Measurements from ENCODE around the gene HOXD4. TPM values are rescaled to one million over a fixed set of nuclear protein-coding genes. Genes with fewer than 3 reads are reported as not detected.

The HOXD4 gene
- total RNA-seq, 1 experiment from 2014 or later, result 1.2 TPM

DNA sequence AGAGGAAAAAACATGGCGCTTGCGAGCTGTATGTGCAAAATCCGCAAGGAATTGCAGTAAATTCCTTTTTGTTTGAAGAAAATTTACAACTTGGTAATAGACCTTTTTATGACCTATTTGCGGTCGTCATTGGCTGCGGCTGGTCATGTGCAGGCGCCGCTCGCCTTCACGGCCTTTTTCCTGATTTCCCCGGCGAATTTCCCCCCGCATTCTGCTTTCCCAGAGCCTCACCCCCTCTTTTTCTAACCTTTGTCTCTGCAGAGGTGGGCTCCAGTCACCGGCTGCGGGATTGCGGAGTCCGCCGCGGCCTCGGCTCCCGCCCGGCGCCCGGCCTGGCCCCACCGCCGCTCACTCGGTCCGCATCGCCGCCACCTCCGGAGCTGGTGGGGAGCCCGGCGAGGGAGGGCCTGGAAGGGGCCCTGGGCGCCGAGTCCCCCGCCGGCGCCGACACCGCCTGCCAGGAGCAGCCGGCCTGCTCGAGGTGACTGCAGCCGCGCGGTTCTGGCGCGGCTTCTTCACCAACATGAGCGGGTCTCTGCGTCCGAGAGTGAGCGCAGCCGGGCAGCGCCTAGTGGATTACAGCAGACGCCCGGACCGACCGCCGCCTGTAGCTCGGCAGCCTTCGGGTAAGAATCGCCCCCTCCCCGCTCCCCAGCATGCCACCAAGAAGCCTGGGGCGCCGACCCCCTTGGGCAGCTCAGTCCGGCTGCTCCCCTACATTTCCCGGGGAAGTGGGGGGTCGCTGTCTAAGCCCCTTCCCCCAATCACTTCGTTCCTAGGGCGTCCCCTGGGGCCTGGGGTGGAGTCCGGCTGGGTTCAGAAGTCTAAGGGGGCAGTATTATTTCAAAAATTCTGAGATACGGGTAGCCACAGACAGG, 14.7 kb upstream of the HOXD4 start:
- Histone ChIP-seq H3K9me3 (no peaks in the 10 kb centered on the region), H3K4me1 (peaks cover 14% of the 10 kb centered on the region; the same call in 1 of the 2 replicates), H3K4me3 (ENCODE audit: low read depth, low read length) (peak overlapping the region; percentile 52), H3K27me3 (replicated peaks; ENCODE audit: control insufficient read depth, insufficient read depth, low read length) (peaks cover 4% of the 10 kb centered on the region), H3K36me3 (ENCODE audit: control insufficient read depth, insufficient read depth, low read length) (no peaks in the 10 kb centered on the region)
- peaks cover 13% of the 10 kb centered on the region for H3K4me1 Mint-ChIP-seq (ENCODE audit: low read depth, unreplicated experiment)
- H3K9me3 Mint-ChIP-seq (ENCODE audit: unreplicated experiment), result no peaks in the 10 kb centered on the region
- no peaks in the 10 kb centered on the region for H3K36me3 Mint-ChIP-seq (ENCODE audit: insufficient read depth, unreplicated experiment)
- DNase-seq, result peak; percentile 52 to 53
- TF ChIP-seq CTCF (IDR thresholded peaks at IDR 0.05; ENCODE audit: insufficient read depth in 1 of 2, low read depth in 1 of 2, low read length in 1 of 2, severe bottlenecking in 1 of 2, unreplicated experiment in 1 of 2), result no peak
- BruUV-seq (replicated peaks), result no TSS peak
- POLR2A ChIA-PET, result no interaction called here
- CTCF ChIA-PET, result interaction anchor here (0.5 to 1.0 kb wide), 2 partner anchors 9 to 318 kb away, joined by 3 to 5 read pairs; no protein-coding TSS in a partner anchor
- intact Hi-C loops (cut with micrococcal nuclease; ENCODE audit: unreplicated experiment), result loop anchor here (5.0 kb wide), 1 partner anchor 51 kb away; the partner anchor contains the start of gene HOXD1
- peak overlapping the region; percentile 76 for H3K4me3 Mint-ChIP-seq (ENCODE audit: unreplicated experiment)
- peaks cover 49% of the 10 kb centered on the region for H3K27me3 Mint-ChIP-seq (ENCODE audit: insufficient read depth, unreplicated experiment)
- H3K27ac Mint-ChIP-seq (ENCODE audit: unreplicated experiment), result no peak overlapping the region

- intact Hi-C loops (cut with micrococcal nuclease; ENCODE audit: unreplicated experiment), result loop anchor here (5.0 kb wide), 1 partner anchor 50 kb away; the partner anchor contains the start of gene HOXD1
Observed at GRCh38 chr2:176137252-176137580, 14.1 kb upstream of the HOXD4 start.

More at GRCh38 chr2:176137252-176137580, 14.1 kb upstream of the HOXD4 start:
- no peak for TF ChIP-seq CTCF (IDR thresholded peaks at IDR 0.05; ENCODE audit: insufficient read depth in 1 of 2, low read depth in 1 of 2, low read length in 1 of 2, severe bottlenecking in 1 of 2, unreplicated experiment in 1 of 2)
- Histone ChIP-seq H3K4me1 (peaks cover 12% of the 10 kb centered on the region; the same call in 1 of the 2 replicates), H3K27me3 (replicated peaks; ENCODE audit: control insufficient read depth, insufficient read depth, low read length) (peaks cover 3% of the 10 kb centered on the region), H3K4me3 (ENCODE audit: low read depth, low read length) (no peak overlapping the region), H3K36me3 (ENCODE audit: control insufficient read depth, insufficient read depth, low read length) (no peaks in the 10 kb centered on the region), H3K9me3 (no peaks in the 10 kb centered on the region)
- BruUV-seq (replicated peaks), result no TSS peak
- H3K4me1 Mint-ChIP-seq (ENCODE audit: low read depth, unreplicated experiment), result peaks cover 11% of the 10 kb centered on the region
- H3K27me3 Mint-ChIP-seq (ENCODE audit: insufficient read depth, unreplicated experiment), result peaks cover 45% of the 10 kb centered on the region
- H3K4me3 Mint-ChIP-seq (ENCODE audit: unreplicated experiment), result peak overlapping the region; percentile 76
- no peaks in the 10 kb centered on the region for H3K36me3 Mint-ChIP-seq (ENCODE audit: insufficient read depth, unreplicated experiment)
- ChIA-PET CTCF (interaction anchor here (0.5 to 1.0 kb wide), 2 partner anchors 9 to 318 kb away, joined by 3 to 5 read pairs; no protein-coding TSS in a partner anchor), POLR2A (no interaction called here)
- H3K9me3 Mint-ChIP-seq (ENCODE audit: unreplicated experiment), result no peaks in the 10 kb centered on the region
- no peak for DNase-seq
- H3K27ac Mint-ChIP-seq (ENCODE audit: unreplicated experiment), result no peak overlapping the region
